ENCODE results near the gene RANBP9. TPM values are rescaled to one million over a fixed set of nuclear protein-coding genes. Genes with fewer than 3 reads are reported as not detected.

Gene RANBP9
- polyA plus RNA-seq, 3 donors, result 1.8 to 26.1 (median 2.0) TPM

DNA sequence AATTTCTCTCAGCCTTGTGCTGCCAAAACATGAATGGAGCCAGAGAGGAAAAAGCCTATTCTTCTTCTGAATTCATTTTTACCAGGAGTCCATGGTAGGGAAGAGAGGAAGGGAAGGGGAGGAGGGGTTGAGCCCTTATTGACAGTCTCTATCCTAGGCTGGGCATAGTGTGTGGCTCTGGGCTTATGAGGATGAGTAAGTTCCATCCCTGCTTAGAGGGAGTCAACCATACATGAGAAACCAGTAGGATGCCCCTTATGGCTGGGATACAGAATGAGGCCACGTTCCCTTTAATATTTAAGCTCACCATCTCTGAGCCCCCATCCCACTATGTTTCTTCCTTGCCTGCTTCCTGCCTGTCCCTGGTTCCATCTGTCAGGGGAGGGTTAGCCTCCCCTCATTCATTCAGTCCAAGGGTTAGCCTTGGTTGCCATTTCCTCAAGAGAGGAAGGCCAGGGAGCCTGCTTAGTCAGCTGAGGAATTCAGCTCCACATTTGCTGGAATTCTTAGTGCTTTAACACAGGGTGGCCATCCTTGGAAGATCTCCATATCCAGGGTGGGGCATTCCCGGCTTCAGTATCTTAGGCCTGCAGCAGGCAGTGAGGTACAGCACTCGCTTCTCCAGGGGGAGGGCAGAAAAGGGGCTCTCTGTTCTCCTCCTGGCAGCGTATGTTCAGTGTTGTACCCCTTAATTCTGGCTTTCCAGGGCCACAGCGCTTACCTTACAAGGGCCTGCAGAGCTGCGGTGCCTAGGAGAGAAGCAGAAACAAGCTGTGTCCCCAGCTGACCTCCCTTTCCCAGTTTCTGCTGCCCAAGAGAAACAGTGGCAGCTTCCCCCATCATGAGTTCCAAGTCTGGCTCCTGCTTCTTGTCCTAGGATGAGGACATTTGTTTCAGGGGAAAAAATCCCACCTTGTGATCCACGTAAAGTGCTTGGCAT lies 124.8 kb downstream of the RANBP9 start:
- H2AFZ ChIP-seq (ENCODE audit: insufficient read depth, low read depth, low read length, poor library complexity, severe bottlenecking), result no peak overlapping the region
- H3K27ac Mint-ChIP-seq, result peak overlapping the region in 1 of 7 donors; percentile 7
- no peak overlapping the region for H3K27ac ChIP-seq (ENCODE audit: low read depth in 1 of 2, low read length in 2 of 2)
- DNase-seq, result no peak
- H3K36me3 ChIP-seq (replicated peaks in 1 of 2; ENCODE audit: control insufficient read depth in 1 of 2, insufficient read depth in 2 of 2, low read length in 2 of 2), result peaks cover 15 to 39% of the 10 kb centered on the region in 2 donors
- no peaks in the 10 kb centered on the region for H3K79me2 ChIP-seq (ENCODE audit: insufficient read depth, low read length)
- H3K27me3 ChIP-seq (ENCODE audit: control insufficient read depth in 2 of 2, insufficient read depth in 2 of 2, low read length in 2 of 2), result no peaks in the 10 kb centered on the region
- 98% methylated on average over 5 of the region's 7 CpGs for WGBS (ENCODE audit: insufficient coverage)
- H3K27me3 Mint-ChIP-seq (ENCODE audit: low read depth in 3 of 3), result peaks cover 0 to 2% (median 1%) of the 10 kb centered on the region in 3 donors
- TF ChIP-seq, protein P1, sequence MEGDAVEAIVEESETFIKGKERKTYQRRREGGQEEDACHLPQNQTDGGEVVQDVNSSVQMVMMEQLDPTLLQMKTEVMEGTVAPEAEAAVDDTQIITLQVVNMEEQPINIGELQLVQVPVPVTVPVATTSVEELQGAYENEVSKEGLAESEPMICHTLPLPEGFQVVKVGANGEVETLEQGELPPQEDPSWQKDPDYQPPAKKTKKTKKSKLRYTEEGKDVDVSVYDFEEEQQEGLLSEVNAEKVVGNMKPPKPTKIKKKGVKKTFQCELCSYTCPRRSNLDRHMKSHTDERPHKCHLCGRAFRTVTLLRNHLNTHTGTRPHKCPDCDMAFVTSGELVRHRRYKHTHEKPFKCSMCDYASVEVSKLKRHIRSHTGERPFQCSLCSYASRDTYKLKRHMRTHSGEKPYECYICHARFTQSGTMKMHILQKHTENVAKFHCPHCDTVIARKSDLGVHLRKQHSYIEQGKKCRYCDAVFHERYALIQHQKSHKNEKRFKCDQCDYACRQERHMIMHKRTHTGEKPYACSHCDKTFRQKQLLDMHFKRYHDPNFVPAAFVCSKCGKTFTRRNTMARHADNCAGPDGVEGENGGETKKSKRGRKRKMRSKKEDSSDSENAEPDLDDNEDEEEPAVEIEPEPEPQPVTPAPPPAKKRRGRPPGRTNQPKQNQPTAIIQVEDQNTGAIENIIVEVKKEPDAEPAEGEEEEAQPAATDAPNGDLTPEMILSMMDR (IDR thresholded peaks at IDR 0.05), result no peak
- H3K4me1 ChIP-seq (ENCODE audit: control insufficient read depth in 1 of 2, insufficient read depth in 2 of 2, low read length in 2 of 2), result peaks cover 2% of the 10 kb centered on the region in 2 donors
- intact Hi-C loops (cut with micrococcal nuclease), result no loop called here
- no peak overlapping the region for H3K4me3 Mint-ChIP-seq
- H4K20me1 ChIP-seq (ENCODE audit: insufficient read depth, low read length), result no peaks in the 10 kb centered on the region
- H3K36me3 Mint-ChIP-seq, result peaks cover 43 to 45% of the 10 kb centered on the region in 2 donors
- no peak overlapping the region for H3K9ac ChIP-seq (ENCODE audit: insufficient read depth, low read length, poor library complexity, severe bottlenecking)
- H3K9me3 Mint-ChIP-seq, result no peaks in the 10 kb centered on the region
- peaks cover 2% of the 10 kb centered on the region for H3K4me1 Mint-ChIP-seq
- no peak overlapping the region for H3K4me3 ChIP-seq (replicated peaks in 1 of 3; ENCODE audit: low read depth in 2 of 3, low read length in 3 of 3)
- H3K9me3 ChIP-seq (replicated peaks in 1 of 2; ENCODE audit: control insufficient read depth in 1 of 2, insufficient read depth in 1 of 2, low read length in 2 of 2), result no peaks in the 10 kb centered on the region
- H3K4me2 ChIP-seq (replicated peaks; ENCODE audit: extremely low read depth, low read length, poor library complexity, severe bottlenecking), result no peak overlapping the region

DNA sequence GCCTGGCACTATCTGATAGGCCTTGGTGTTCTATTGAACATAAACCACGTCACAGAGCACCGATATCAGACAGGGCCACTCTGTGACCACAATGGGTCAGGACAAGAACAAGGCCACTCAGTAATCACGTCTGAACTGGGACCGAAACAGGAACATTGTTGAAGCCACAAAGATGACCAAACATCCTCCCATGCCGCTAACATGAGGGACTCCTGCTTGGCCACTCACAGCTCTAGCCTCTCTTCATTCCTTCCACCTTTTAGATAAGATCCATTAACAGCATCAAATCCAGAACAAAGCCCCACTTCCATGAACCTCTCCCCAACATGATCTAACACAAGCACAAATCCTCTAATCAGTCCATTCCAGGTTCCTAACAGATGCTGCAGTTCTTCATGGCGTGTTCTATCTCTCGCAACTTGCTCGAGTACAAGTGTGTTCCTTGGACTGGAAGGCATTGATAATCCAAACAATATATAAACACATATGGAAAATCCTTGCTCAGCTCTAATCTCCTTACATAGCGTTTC lies 129.9 kb downstream of the RANBP9 start:
- H3K9me3 Mint-ChIP-seq, result peaks cover 0 to 3% (median 0%) of the 10 kb centered on the region in 7 donors
- Histone ChIP-seq H3K4me3 (replicated peaks in 1 of 3; ENCODE audit: low read depth in 2 of 3, low read length in 3 of 3) (no peak overlapping the region), H3K9ac (ENCODE audit: insufficient read depth, low read length, poor library complexity, severe bottlenecking) (no peak overlapping the region), H3K9me3 (replicated peaks in 1 of 2; ENCODE audit: control insufficient read depth in 1 of 2, insufficient read depth in 1 of 2, low read length in 2 of 2) (no peaks in the 10 kb centered on the region), H3K4me2 (replicated peaks; ENCODE audit: extremely low read depth, low read length, poor library complexity, severe bottlenecking) (no peak overlapping the region), H3K79me2 (ENCODE audit: insufficient read depth, low read length) (no peaks in the 10 kb centered on the region), H3K27ac (ENCODE audit: low read depth in 1 of 2, low read length in 2 of 2) (no peak overlapping the region), H3K4me1 (ENCODE audit: control insufficient read depth in 1 of 2, insufficient read depth in 2 of 2, low read length in 2 of 2) (peaks cover 15 to 26% of the 10 kb centered on the region in 2 donors), H3K27me3 (ENCODE audit: control insufficient read depth in 2 of 2, insufficient read depth in 2 of 2, low read length in 2 of 2) (no peaks in the 10 kb centered on the region), H4K20me1 (ENCODE audit: insufficient read depth, low read length) (no peaks in the 10 kb centered on the region), H2AFZ (ENCODE audit: insufficient read depth, low read depth, low read length, poor library complexity, severe bottlenecking) (peak overlapping the region; percentile 2), H3K36me3 (replicated peaks in 1 of 2; ENCODE audit: control insufficient read depth in 1 of 2, insufficient read depth in 2 of 2, low read length in 2 of 2) (peaks cover 3 to 14% of the 10 kb centered on the region in 2 donors)
- peak overlapping the region in 1 of 2 donors; percentile 2 for H3K4me3 Mint-ChIP-seq
- peaks cover 0 to 2% (median 0%) of the 10 kb centered on the region in 3 donors for H3K27me3 Mint-ChIP-seq (ENCODE audit: low read depth in 3 of 3)
- 14% methylated on average over 5 of the region's 9 CpGs for WGBS (ENCODE audit: insufficient coverage)
- TF ChIP-seq, protein P1 (IDR thresholded peaks at IDR 0.05), result no peak
- DNase-seq, result peak; percentile 32 to 49 (median 37)
- peaks cover 21 to 23% of the 10 kb centered on the region in 2 donors for H3K36me3 Mint-ChIP-seq
- H3K27ac Mint-ChIP-seq, result peak overlapping the region in 4 of 7 donors; percentile 2 to 27 (median 9)
- peaks cover 24% of the 10 kb centered on the region for H3K4me1 Mint-ChIP-seq
- intact Hi-C loops (cut with micrococcal nuclease), result no loop called here

All from CD14-positive monocyte (primary cell).